IPS-18a (cell line): ENCODE results near the gene C1orf21.

Source experiments
- H3K27ac ChIP-seq: one replicate; pipeline ENCODE4 v1.5.1; 2013; ENCODE audit warnings: low read length
- H3K27me3 ChIP-seq: one replicate; pipeline ENCODE4 v1.6.1; 2013; ENCODE audit warnings: mild to moderate bottlenecking, low read length; ENCODE audit not compliant: control insufficient read depth, insufficient read depth
- H3K36me3 ChIP-seq: one replicate; pipeline ENCODE4 v1.6.1; 2013; ENCODE audit warnings: low read depth, low read length; ENCODE audit not compliant: control insufficient read depth
- H3K4me1 ChIP-seq: one replicate; pipeline ENCODE4 v1.6.1; 2013; ENCODE audit warnings: low read depth, low read length; ENCODE audit not compliant: control insufficient read depth
- H3K4me3 ChIP-seq: one replicate; pipeline ENCODE4 v1.5.1; 2013; ENCODE audit warnings: low read length
- H3K9ac ChIP-seq: one replicate; pipeline ENCODE4 v1.6.1; 2013; ENCODE audit warnings: mild to moderate bottlenecking, low read length, moderate library complexity
- H3K9me3 ChIP-seq: one replicate; pipeline ENCODE4 v1.6.1; 2013; ENCODE audit warnings: low read depth, low read length; ENCODE audit not compliant: control insufficient read depth

The C1orf21 gene

GRCh38 chr1:184552446-184552845 lies 165.6 kb downstream of the C1orf21 start:
- H3K9me3 ChIP-seq, result no peaks in the 10 kb centered on the region
- H3K4me3 ChIP-seq, result no peak overlapping the region
- H3K36me3 ChIP-seq, result no peaks in the 10 kb centered on the region
- H3K27me3 ChIP-seq, result no peaks in the 10 kb centered on the region
- H3K9ac ChIP-seq, result no peak overlapping the region
- H3K4me1 ChIP-seq, result peaks cover 3% of the 10 kb centered on the region
- H3K27ac ChIP-seq, result no peak overlapping the region

DNA sequence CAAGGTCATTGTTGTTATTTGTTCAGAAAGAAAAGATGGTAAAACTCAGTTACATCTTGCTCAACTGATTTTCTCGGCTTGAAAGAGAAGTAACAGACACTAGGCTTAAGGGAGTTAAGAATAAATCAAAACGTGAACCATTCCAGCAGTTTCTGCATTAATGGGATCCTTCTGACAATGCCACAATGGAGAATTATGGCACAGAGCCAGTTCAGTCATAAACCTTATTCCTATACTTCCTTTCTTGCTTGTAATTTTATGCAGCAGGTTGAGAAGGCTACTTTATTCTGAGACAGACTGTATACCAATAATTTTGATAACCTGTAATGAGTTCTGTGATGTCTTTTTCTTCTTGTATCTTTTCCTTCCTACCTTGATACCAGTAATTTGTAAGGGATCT lies 167.0 kb downstream of the C1orf21 start:
- Histone ChIP-seq H3K27ac (no peak overlapping the region), H3K4me1 (peaks cover 3% of the 10 kb centered on the region), H3K36me3 (no peaks in the 10 kb centered on the region), H3K9ac (no peak overlapping the region), H3K9me3 (no peaks in the 10 kb centered on the region), H3K4me3 (no peak overlapping the region), H3K27me3 (no peaks in the 10 kb centered on the region)

GRCh38 chr1:184555665-184556641 lies 169.1 kb downstream of the C1orf21 start:
- Histone ChIP-seq H3K9me3 (no peaks in the 10 kb centered on the region), H3K4me1 (peaks cover 3% of the 10 kb centered on the region), H3K27ac (no peak overlapping the region), H3K27me3 (no peaks in the 10 kb centered on the region), H3K36me3 (no peaks in the 10 kb centered on the region), H3K9ac (no peak overlapping the region), H3K4me3 (no peak overlapping the region)

DNA sequence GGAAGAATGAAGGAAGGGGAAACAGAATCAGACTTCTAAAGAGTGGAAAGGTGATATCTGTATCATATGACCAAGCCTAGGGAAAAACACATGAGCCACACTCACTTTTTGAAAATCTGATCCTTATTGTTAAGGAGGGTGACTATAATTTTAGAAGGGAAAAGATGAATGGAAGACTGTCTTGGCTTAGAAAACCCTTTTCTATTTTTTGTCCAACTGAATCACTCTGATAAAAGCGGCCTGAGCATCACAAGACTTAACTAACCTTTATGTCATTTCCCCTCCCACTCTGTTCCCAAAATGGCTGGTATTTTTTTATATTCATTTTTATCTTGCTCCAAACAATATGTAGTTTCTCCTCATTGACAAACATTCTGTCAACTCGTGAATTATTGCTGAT lies 169.8 kb downstream of the C1orf21 start:
- Histone ChIP-seq H3K4me3 (no peak overlapping the region), H3K27ac (no peak overlapping the region), H3K9me3 (no peaks in the 10 kb centered on the region), H3K27me3 (no peaks in the 10 kb centered on the region), H3K36me3 (no peaks in the 10 kb centered on the region), H3K4me1 (peaks cover 3% of the 10 kb centered on the region), H3K9ac (no peak overlapping the region)

- no peak overlapping the region for H3K4me3 ChIP-seq
- no peaks in the 10 kb centered on the region for H3K9me3 ChIP-seq
- no peaks in the 10 kb centered on the region for H3K27me3 ChIP-seq
- no peak overlapping the region for H3K9ac ChIP-seq
- H3K36me3 ChIP-seq, result no peaks in the 10 kb centered on the region
- no peak overlapping the region for H3K27ac ChIP-seq
- H3K4me1 ChIP-seq, result peaks cover 3% of the 10 kb centered on the region
These were observed 170.9 kb downstream of the C1orf21 start for GRCh38 chr1:184557423-184558347.

DNA sequence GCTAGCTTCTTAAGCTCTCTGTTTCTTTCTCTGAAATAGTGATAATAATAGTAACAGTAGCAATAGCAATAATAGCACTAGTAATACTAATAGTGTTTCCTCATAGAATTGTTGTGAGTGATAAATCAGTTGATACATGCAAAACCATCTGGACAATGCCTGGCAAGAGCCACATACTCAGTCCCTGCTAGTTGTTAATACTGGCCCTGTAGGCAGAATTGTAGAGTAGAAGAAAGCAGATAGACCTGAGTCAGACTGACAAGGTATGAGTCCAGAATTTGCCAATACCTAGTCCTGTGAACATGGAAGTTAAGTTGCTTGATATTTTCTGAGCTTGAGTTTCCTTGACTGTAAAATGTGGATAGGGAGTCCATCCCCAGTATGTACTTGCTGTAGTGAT lies 171.9 kb downstream of the C1orf21 start:
- no peak overlapping the region for H3K9ac ChIP-seq
- H3K4me3 ChIP-seq, result no peak overlapping the region
- H3K9me3 ChIP-seq, result no peaks in the 10 kb centered on the region
- no peaks in the 10 kb centered on the region for H3K36me3 ChIP-seq
- no peak overlapping the region for H3K27ac ChIP-seq
- no peaks in the 10 kb centered on the region for H3K27me3 ChIP-seq
- H3K4me1 ChIP-seq, result peaks cover 3% of the 10 kb centered on the region

- H3K36me3 ChIP-seq, result no peaks in the 10 kb centered on the region
- H3K4me1 ChIP-seq, result peaks cover 3% of the 10 kb centered on the region
- H3K4me3 ChIP-seq, result no peak overlapping the region
- H3K27me3 ChIP-seq, result no peaks in the 10 kb centered on the region
- H3K9ac ChIP-seq, result no peak overlapping the region
- no peaks in the 10 kb centered on the region for H3K9me3 ChIP-seq
- no peak overlapping the region for H3K27ac ChIP-seq
These were observed 172.4 kb downstream of the C1orf21 start for GRCh38 chr1:184559117-184559713.

DNA sequence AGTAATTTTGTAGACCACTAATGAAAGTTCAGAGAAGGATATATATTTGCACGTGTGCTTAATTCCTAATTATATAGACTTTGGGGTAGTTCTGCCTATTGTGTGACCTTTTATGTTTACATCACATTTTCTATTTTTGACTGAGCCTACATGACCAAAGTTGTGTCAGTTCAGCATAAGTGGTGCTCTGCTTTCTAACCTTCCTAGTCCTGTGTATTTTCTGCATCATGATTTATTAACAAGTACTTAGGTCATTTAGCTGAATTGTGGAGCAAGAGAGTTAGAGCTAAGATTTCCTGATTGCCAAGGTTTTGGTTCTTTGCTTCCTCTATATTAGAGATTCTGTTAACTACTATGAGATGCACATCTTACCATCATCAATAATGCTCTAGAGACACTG lies 176.0 kb downstream of the C1orf21 start:
- Histone ChIP-seq H3K36me3 (no peaks in the 10 kb centered on the region), H3K9me3 (no peaks in the 10 kb centered on the region), H3K9ac (no peak overlapping the region), H3K4me3 (no peak overlapping the region), H3K27me3 (no peaks in the 10 kb centered on the region), H3K27ac (no peak overlapping the region), H3K4me1 (no peaks in the 10 kb centered on the region)

- H3K36me3 ChIP-seq, result no peaks in the 10 kb centered on the region
- H3K9ac ChIP-seq, result no peak overlapping the region
- no peaks in the 10 kb centered on the region for H3K27me3 ChIP-seq
- no peaks in the 10 kb centered on the region for H3K9me3 ChIP-seq
- no peak overlapping the region for H3K27ac ChIP-seq
- no peaks in the 10 kb centered on the region for H3K4me1 ChIP-seq
- H3K4me3 ChIP-seq, result no peak overlapping the region
These were observed 176.5 kb downstream of the C1orf21 start for GRCh38 chr1:184563308-184563707.

GRCh38 chr1:184567009-184567408 lies 180.2 kb downstream of the C1orf21 start:
- no peak overlapping the region for H3K4me3 ChIP-seq
- no peaks in the 10 kb centered on the region for H3K36me3 ChIP-seq
- H3K9me3 ChIP-seq, result no peaks in the 10 kb centered on the region
- H3K9ac ChIP-seq, result no peak overlapping the region
- no peaks in the 10 kb centered on the region for H3K4me1 ChIP-seq
- no peaks in the 10 kb centered on the region for H3K27me3 ChIP-seq
- no peak overlapping the region for H3K27ac ChIP-seq

DNA sequence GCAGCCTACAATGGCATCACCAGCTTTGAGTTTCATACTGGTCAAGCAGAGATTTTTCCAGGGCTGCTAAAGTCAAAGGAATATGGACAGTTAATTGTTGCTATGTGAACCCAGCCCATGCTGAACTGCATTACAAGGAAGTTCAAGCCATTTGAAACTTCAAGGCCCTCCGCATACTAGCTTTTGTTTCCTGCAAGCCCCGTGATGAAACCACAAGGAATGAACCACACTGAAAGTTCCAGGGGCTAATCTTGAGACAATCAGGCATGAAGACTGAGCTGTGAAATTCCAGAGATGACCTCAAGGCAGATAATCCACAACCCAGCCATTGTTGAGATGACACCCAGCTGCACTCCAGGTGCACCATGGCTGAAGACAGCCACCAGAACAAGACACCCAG lies 180.8 kb downstream of the C1orf21 start:
- H3K9me3 ChIP-seq, result no peaks in the 10 kb centered on the region
- no peak overlapping the region for H3K27ac ChIP-seq
- no peak overlapping the region for H3K4me3 ChIP-seq
- no peaks in the 10 kb centered on the region for H3K36me3 ChIP-seq
- no peak overlapping the region for H3K9ac ChIP-seq
- no peaks in the 10 kb centered on the region for H3K27me3 ChIP-seq
- no peaks in the 10 kb centered on the region for H3K4me1 ChIP-seq
